ENCODE data around the gene MAGI2. TPM values are rescaled to one million over a fixed set of nuclear protein-coding genes. Genes with fewer than 3 reads are reported as not detected.

MAGI2 gene
- total and polyA plus RNA-seq, 2 experiments from 2014 or later = 10.4 to 26.4 TPM

GRCh38 chr7:79037001-79037400, 416.5 kb downstream of the MAGI2 start:
- Histone ChIP-seq H2AFZ (no peak overlapping the region), H3K4me1 (ENCODE audit: insufficient read depth) (no peaks in the 10 kb centered on the region), H3K27ac (ENCODE audit: low read depth) (no peak overlapping the region), H3F3A (replicated peaks; ENCODE audit: low read depth) (no peaks in the 10 kb centered on the region), H3K4me2 (no peak overlapping the region), H3K36me3 (ENCODE audit: insufficient read depth) (no peaks in the 10 kb centered on the region), H3K9me2 (ENCODE audit: insufficient read depth) (no peaks in the 10 kb centered on the region), H4K20me1 (replicated peaks; ENCODE audit: insufficient read depth) (no peaks in the 10 kb centered on the region), H3K79me2 (replicated peaks; ENCODE audit: insufficient read depth) (no peaks in the 10 kb centered on the region), H3K27me3 (ENCODE audit: insufficient read depth) (no peaks in the 10 kb centered on the region), H3K4me3 (no peak overlapping the region)
- H3K4me1 Mint-ChIP-seq = no peaks in the 10 kb centered on the region
- H3K4me3 Mint-ChIP-seq = no peak overlapping the region
- H3K27me3 Mint-ChIP-seq (ENCODE audit: insufficient read depth, low read depth, poor library complexity) = no peaks in the 10 kb centered on the region
- no peaks in the 10 kb centered on the region for H3K36me3 Mint-ChIP-seq (ENCODE audit: low read depth)
- no peak for ATAC-seq
- no peaks in the 10 kb centered on the region for H3K9me3 Mint-ChIP-seq
- no peak overlapping the region for H3K27ac Mint-ChIP-seq
- no peak for DNase-seq (ENCODE audit: low spot score)
- TF ChIP-seq, protein P1, sequence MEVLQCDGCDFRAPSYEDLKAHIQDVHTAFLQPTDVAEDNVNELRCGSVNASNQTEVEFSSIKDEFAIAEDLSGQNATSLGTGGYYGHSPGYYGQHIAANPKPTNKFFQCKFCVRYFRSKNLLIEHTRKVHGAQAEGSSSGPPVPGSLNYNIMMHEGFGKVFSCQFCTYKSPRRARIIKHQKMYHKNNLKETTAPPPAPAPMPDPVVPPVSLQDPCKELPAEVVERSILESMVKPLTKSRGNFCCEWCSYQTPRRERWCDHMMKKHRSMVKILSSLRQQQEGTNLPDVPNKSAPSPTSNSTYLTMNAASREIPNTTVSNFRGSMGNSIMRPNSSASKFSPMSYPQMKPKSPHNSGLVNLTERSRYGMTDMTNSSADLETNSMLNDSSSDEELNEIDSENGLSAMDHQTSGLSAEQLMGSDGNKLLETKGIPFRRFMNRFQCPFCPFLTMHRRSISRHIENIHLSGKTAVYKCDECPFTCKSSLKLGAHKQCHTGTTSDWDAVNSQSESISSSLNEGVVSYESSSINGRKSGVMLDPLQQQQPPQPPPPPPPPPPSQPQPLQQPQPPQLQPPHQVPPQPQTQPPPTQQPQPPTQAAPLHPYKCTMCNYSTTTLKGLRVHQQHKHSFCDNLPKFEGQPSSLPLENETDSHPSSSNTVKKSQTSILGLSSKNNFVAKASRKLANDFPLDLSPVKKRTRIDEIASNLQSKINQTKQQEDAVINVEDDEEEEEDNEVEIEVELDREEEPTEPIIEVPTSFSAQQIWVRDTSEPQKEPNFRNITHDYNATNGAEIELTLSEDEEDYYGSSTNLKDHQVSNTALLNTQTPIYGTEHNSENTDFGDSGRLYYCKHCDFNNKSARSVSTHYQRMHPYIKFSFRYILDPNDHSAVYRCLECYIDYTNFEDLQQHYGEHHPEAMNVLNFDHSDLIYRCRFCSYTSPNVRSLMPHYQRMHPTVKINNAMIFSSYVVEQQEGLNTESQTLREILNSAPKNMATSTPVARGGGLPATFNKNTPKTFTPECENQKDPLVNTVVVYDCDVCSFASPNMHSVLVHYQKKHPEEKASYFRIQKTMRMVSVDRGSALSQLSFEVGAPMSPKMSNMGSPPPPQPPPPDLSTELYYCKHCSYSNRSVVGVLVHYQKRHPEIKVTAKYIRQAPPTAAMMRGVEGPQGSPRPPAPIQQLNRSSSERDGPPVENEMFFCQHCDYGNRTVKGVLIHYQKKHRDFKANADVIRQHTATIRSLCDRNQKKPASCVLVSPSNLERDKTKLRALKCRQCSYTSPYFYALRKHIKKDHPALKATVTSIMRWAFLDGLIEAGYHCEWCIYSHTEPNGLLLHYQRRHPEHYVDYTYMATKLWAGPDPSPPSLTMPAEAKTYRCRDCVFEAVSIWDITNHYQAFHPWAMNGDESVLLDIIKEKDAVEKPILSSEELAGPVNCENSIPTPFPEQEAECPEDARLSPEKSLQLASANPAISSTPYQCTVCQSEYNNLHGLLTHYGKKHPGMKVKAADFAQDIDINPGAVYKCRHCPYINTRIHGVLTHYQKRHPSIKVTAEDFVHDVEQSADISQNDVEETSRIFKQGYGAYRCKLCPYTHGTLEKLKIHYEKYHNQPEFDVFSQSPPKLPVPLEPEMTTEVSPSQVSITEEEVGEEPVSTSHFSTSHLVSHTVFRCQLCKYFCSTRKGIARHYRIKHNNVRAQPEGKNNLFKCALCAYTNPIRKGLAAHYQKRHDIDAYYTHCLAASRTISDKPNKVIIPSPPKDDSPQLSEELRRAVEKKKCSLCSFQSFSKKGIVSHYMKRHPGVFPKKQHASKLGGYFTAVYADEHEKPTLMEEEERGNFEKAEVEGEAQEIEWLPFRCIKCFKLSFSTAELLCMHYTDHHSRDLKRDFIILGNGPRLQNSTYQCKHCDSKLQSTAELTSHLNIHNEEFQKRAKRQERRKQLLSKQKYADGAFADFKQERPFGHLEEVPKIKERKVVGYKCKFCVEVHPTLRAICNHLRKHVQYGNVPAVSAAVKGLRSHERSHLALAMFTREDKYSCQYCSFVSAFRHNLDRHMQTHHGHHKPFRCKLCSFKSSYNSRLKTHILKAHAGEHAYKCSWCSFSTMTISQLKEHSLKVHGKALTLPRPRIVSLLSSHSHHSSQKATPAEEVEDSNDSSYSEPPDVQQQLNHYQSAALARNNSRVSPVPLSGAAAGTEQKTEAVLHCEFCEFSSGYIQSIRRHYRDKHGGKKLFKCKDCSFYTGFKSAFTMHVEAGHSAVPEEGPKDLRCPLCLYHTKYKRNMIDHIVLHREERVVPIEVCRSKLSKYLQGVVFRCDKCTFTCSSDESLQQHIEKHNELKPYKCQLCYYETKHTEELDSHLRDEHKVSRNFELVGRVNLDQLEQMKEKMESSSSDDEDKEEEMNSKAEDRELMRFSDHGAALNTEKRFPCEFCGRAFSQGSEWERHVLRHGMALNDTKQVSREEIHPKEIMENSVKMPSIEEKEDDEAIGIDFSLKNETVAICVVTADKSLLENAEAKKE (CRISPR knock-in tag; IDR thresholded peaks at IDR 0.05) = no peak
- TF ChIP-seq STAT1 (IDR thresholded peaks at IDR 0.05; ENCODE audit: unreplicated experiment) (no peak), POLR2AphosphoS5 (IDR thresholded peaks at IDR 0.05; ENCODE audit: low read depth) (no peak), NANOG (IDR thresholded peaks at IDR 0.05; ENCODE audit: borderline replicate concordance) (no peak), CREB1 (CRISPR knock-in tag; IDR thresholded peaks at IDR 0.05; ENCODE audit: low read depth) (no peak), ZNF331 (CRISPR knock-in tag; IDR thresholded peaks at IDR 0.05; ENCODE audit: low read depth) (no peak), JUNB (IDR thresholded peaks at IDR 0.05; ENCODE audit: unreplicated experiment) (no peak), ZNF114 (CRISPR knock-in tag; IDR thresholded peaks at IDR 0.05) (no peak)
- TF ChIP-seq, protein P2, sequence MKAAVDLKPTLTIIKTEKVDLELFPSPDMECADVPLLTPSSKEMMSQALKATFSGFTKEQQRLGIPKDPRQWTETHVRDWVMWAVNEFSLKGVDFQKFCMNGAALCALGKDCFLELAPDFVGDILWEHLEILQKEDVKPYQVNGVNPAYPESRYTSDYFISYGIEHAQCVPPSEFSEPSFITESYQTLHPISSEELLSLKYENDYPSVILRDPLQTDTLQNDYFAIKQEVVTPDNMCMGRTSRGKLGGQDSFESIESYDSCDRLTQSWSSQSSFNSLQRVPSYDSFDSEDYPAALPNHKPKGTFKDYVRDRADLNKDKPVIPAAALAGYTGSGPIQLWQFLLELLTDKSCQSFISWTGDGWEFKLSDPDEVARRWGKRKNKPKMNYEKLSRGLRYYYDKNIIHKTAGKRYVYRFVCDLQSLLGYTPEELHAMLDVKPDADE (IDR thresholded peaks at IDR 0.05) = no peak
